HepG2 (cell line): Measurements from ENCODE around the gene MIB1.

Experiments
- TBL1XR1 ChIP-seq: fragments of 150-350 bp; IDR thresholded peaks from 2 replicates; pipeline ENCODE4 v1.6.1; 2014; ENCODE audit warnings: borderline replicate concordance, low read length; ENCODE audit not compliant: partially characterized antibody
- TF ChIP-seq, protein P1 (sequence below): sonication (generic); formaldehyde crosslinking; IDR thresholded peaks from 2 replicates; pipeline ENCODE4 v1.5.0; 2020; ENCODE audit warnings: mild to moderate bottlenecking, missing genetic modification reagents, moderate library complexity

- TF ChIP-seq, protein P1, sequence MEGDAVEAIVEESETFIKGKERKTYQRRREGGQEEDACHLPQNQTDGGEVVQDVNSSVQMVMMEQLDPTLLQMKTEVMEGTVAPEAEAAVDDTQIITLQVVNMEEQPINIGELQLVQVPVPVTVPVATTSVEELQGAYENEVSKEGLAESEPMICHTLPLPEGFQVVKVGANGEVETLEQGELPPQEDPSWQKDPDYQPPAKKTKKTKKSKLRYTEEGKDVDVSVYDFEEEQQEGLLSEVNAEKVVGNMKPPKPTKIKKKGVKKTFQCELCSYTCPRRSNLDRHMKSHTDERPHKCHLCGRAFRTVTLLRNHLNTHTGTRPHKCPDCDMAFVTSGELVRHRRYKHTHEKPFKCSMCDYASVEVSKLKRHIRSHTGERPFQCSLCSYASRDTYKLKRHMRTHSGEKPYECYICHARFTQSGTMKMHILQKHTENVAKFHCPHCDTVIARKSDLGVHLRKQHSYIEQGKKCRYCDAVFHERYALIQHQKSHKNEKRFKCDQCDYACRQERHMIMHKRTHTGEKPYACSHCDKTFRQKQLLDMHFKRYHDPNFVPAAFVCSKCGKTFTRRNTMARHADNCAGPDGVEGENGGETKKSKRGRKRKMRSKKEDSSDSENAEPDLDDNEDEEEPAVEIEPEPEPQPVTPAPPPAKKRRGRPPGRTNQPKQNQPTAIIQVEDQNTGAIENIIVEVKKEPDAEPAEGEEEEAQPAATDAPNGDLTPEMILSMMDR, result no peak
- TF ChIP-seq TBL1XR1, result no peak
These were observed 7.4 kb downstream of the MIB1 start for GRCh38 chr18:21747764-21748693.
